GM03348 (cell line): Measurements from ENCODE around the gene MYO1E.
A peak's percentile ranks its signal among the peaks of the same experiment; 100 is the strongest.
"Not testable (repeated sequence)": the region's sequence is repeated elsewhere in the genome, so short reads cannot be mapped to it uniquely, and the experiment has no call there.

Source experiments
- DNase-seq: peaks from one replicate; pipeline ENCODE4 v3.0.0; 2012; ENCODE audit warnings: low spot score

The MYO1E gene

DNA sequence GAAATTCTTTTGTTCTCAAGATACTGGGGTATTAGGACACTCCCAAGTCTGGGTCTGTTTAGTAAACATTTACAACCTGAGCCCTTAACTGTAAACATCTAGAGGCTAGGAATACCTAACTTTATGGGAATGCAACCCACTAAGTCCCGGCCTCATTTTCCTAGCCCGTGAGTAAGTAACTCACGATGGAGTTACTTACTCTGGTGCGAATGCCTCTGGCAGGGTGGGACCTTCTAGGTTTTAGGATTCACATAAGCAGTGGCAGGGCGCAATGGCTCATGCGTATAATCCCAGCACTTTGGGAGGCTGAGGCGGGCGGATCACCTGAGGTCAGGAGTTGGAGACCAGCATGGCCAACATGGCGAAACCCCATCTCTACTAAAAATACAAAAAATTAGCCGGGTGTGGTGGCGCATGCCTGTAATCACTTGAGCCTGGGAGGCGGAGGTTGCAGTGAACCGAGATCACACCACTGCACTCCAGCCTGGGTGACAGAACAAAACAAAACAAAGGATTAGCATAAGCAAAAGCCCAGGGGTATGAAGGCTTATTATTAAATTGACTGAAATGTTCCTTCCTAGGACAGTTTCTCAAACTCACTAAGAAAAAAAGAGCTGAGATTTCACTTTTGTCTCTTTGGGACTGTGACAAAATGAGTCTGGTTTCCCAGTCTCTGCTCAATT is 14.7 kb upstream of the MYO1E start:
- DNase-seq = not testable (repeated sequence)

GRCh38 chr15:59385171-59385570 is 12.5 kb upstream of the MYO1E start:
- DNase-seq = no peak

- no peak for DNase-seq
These were observed 11.8 kb upstream of the MYO1E start for GRCh38 chr15:59384507-59384906.

DNA sequence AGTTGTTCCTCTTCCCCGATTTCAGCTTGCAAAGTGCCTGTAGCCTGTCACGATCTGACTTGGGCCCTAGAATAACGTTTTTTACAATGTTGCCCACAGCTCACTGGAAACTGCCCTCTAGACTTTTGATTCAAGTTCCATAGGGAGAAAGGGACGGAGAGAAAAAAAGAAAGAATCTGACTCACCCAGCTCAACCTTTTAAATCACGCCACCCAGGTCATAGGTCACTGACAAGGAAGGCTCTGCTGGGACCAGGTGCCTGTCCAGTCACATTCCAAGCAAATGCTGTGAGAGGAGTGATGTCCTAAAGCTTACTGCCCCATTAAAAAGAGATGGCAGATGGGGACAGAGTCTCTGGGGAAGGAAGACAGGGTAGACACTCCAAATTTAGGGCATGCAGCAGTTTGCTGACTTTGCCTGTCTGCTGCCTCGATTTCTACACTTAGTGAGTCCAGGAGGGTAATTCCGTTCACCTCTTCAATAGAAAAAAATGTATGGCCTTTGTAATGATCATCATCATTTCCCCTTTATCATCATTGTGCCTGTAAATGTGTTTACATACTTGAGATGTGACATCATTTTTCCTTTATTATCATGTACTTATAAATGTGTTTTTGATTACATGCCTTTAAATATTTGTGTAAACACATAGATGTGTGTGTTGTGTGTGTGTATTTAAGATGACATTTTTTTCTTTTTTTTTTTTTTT is 8.4 kb upstream of the MYO1E start:
- DNase-seq = no peak

- no peak for DNase-seq
These were observed 6.9 kb upstream of the MYO1E start for GRCh38 chr15:59379531-59379930.

GRCh38 chr15:59378855-59379254 is 6.2 kb upstream of the MYO1E start:
- DNase-seq = no peak

DNA sequence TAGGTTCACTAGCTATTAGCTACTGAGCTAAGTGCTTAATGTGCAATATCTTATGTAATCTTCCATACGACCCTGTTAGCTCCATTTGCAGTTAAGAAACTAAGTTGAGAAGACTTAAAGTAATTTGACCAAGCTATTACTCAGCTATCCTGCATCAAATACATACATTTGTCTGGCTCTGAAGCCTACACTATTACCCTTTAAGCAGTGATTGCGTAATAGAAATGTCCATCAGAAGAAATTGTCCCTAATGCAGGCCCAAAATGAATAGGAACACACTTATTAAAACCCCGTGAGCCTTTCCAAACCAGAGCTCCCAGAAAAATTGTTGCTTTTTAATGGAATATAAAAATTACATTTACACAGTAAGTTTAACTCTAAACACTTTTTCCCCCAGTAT is 5.3 kb upstream of the MYO1E start:
- DNase-seq = no peak

DNA sequence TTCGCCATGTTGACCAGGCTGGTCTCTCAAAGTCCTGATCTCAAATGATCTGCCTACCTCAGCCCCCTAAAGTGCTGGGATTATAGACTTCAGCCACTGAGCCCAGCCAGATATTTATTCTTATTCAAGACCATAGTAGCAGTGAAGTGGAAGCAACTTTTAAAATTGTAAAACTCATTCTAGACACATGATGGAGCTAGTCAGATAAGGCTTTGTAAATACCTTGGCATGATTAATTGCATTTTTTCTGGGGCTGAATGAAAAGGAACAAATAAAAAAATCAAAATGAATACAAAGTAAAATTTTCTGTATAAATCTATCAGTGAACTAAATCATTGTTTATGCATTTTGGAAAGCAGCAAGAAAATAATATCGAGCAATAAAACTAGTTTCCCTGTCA is 4.1 kb upstream of the MYO1E start:
- DNase-seq = no peak

DNA sequence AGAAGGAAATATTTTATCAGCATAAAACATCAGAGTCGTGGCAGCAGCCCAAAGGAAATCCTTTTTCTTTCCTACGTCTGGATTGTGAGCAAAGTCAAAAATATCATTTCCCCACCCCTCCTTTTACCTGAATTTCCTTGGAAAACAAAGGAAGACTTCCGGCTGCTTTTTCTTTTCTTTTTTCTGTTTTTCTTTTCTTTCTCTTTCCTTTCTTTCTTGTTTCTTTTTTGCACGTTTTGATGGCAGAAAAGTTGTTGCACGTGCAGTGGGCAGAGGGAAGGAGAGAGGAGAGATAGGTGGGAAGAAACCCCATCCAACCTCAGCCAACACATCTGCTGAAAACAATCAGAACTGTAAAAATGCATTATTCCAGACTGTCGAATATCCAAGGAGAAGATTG is 544 bp upstream of the MYO1E start:
- DNase-seq = no peak

GRCh38 chr15:59371458-59372351 is 966 bp downstream of the MYO1E start:
- peak; percentile 84 for DNase-seq

DNA sequence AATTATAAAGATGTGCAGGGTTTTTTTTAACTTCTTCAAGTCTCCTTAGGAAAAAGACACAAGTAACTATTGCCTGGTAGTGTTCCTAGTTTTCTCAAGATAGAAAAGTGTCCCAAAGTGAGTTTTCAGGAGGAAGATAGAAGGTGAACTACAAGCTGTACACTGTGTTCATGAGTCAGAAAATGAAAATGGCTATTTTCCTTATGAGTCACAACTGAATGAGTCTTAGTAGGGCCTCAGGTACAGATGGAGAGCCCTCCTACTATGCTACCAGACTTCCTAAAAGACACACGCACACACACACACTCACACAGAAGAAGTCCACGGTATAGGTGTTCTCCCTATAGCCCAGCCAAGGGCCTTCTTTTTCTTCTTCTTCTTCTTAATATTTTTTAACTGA is 3.1 kb downstream of the MYO1E start:
- DNase-seq = no peak

DNA sequence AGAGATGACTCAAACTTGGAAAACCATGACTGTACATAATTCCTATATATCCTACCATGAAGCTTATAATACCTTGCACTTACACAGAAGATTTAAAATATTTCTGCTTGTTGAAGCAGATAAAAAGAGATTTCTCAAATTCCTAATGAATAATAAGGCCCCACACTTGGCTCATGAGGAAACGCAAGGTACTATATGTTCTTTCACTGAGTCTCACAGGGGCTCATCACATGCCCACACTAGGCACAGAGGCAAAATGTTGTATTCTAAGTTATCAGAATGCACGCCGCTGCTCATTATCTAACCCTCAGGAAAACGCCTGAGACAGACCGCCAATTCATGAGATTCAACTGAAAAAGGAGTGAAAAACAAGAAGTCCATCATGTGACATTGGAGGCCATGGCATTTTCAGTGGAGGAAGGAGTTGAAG is 5.6 kb downstream of the MYO1E start:
- DNase-seq = no peak

DNA sequence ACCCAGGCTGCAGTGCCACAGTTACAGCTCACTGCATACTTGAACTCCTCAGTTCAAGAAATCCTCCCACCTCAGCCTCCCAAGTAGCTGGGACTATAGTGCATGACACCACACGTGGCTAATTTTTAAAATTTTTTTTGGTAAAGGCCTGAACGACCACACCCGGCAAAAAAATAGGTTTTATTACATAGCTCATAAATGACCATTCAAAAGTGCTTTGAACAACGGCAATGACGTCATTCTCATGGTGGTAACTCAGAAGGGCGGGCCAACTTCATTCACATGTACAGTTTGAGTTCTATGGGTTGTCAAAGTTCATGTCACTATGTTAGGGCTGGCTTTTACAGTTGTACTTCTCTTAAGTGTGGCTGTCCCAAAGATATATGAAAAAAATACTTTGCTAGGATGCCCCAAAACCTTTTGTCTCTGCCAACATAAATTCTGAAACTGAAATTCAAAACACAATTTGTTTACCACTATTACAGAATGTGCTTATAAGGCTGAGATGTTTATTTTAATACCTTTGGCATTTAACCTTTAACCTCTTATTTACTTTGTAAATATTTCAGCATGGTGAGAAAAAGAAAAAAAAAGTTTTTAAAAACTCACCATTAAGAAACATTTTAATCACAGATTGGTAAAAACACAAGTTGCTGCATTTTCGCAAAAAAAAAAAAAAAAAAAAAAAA is 6.2 kb downstream of the MYO1E start:
- no peak for DNase-seq

GRCh38 chr15:59364248-59364647 is 8.4 kb downstream of the MYO1E start:
- DNase-seq = no peak

- DNase-seq = no peak
These were observed 10.3 kb downstream of the MYO1E start for GRCh38 chr15:59362331-59362730.

DNA sequence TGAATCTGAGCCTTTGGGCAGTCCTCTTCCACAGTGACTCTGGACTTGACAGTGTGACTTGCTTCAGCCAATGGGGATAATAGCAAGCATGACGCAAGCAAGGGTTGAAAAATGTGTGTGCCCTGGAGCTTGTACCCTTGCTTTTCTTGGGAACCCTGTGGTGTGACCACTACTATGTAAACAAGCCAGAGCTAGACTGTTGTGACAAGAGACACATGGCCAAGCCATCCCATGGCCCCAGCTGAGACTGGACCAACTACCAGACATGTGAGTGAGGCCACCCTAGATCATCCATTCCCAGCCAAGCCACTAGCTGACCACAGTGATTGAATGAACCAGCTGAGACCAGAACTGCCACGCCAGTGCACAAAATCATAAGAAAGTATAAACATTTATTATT is 11.8 kb downstream of the MYO1E start:
- no peak for DNase-seq

GRCh38 chr15:59360305-59360704 is 12.4 kb downstream of the MYO1E start:
- no peak for DNase-seq

GRCh38 chr15:59355730-59356129 is 16.9 kb downstream of the MYO1E start:
- no peak for DNase-seq

DNA sequence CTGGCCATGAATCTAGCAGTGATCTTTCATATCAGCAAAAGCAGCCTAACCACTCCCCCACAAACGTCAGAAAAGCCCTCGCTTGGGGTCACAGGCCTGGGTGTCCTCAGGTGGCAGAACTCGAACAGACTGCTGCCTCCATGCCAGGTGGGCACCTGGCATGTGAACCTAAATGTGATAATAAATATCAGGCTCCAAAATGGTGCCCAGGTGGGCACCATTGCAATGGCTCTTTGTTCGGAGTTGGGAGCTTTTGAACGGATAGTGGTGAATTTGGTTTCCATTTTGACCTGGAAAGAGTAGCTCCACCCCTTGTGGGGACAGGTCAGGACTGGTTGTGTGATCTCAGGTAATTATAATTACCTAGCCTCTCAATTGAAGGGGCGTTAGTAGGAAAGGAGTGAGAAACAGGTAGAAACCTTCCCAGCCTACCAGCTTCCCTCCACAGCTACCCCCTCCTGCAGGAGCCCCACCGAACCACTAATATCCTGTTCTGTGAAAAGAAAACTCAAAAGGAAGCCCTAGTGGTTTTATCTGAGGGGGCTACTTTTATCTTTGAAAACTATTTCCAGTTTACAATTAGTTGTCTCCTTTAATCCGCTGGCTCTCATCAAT is 18.1 kb downstream of the MYO1E start:
- no peak for DNase-seq

- no peak for DNase-seq
These were observed 18.7 kb downstream of the MYO1E start for GRCh38 chr15:59353994-59354416.

- no peak for DNase-seq
These were observed 20.0 kb downstream of the MYO1E start for GRCh38 chr15:59352683-59353082.

- DNase-seq = no peak
These were observed 20.5 kb downstream of the MYO1E start for GRCh38 chr15:59352189-59352588.
